Testis (tissue), 2 donors: ENCODE data around the gene LHFPL4.
"Not testable (repeated sequence)": the region's sequence is repeated elsewhere in the genome, so short reads cannot be mapped to it uniquely, and the experiment has no call there.

Experiments used
- POLR2A ChIP-seq: fragments of 450-650 bp; IDR thresholded peaks from one replicate; pipeline ENCODE4 v1.6.1; 2017; ENCODE audit warnings: antibody characterized with exemption, mild to moderate bottlenecking, moderate library complexity
- TF ChIP-seq, protein P1 (sequence below), 3 experiments: fragments of 450-650 bp in 2 of 3; fragments of 200-600 bp in 1 of 3; sonication (generic) in 1 of 3; IDR thresholded peaks; one replicate each; pipeline ENCODE4 v1.5.1; 2016 to 2019; ENCODE audit warnings: antibody characterized with exemption in 3 of 3, mild to moderate bottlenecking in 2 of 3, moderate library complexity in 1 of 3

DNA sequence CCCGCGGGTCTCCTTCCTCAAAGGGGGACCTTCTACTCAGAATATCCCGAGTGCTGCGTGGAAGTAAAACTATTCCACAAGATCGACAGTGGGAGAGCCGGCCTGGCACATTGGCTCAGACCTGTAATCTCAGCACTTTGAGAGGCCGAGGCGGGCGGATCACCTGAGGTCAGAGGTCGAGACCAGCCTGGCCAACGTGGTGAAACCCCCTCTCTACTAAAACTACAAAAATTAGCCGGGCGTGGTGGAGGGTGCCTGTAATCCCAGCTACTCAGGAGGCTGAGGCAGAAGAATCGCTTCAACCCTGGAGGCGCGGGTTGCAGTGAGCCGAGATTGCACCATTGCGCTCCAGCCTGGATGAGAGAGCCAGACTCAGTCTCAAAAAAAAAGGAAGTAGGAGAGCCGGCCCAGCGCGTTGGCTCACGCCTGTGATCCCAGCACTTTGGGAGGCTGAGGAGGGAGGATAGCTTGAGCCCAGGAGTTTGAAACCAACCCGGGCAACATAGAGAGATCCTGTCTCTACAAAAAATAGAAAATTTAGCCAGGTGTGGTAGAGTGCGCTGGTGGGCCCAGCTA is 47.5 kb upstream of the LHFPL4 start:
- not testable (repeated sequence) for TF ChIP-seq POLR2A
- TF ChIP-seq, protein P1, sequence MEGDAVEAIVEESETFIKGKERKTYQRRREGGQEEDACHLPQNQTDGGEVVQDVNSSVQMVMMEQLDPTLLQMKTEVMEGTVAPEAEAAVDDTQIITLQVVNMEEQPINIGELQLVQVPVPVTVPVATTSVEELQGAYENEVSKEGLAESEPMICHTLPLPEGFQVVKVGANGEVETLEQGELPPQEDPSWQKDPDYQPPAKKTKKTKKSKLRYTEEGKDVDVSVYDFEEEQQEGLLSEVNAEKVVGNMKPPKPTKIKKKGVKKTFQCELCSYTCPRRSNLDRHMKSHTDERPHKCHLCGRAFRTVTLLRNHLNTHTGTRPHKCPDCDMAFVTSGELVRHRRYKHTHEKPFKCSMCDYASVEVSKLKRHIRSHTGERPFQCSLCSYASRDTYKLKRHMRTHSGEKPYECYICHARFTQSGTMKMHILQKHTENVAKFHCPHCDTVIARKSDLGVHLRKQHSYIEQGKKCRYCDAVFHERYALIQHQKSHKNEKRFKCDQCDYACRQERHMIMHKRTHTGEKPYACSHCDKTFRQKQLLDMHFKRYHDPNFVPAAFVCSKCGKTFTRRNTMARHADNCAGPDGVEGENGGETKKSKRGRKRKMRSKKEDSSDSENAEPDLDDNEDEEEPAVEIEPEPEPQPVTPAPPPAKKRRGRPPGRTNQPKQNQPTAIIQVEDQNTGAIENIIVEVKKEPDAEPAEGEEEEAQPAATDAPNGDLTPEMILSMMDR (IDR thresholded peaks at IDR 0.05), result not testable (repeated sequence)
